DND-41 (cell line): Measurements from ENCODE around the gene CASD1.

Experiments used
- ATAC-seq: fragments of 200-7000 bp; cut with Tn5 transposase; 3 replicates; pipeline ENCODE4 v1.9.1; 2021; ENCODE audit warnings: low read depth; ENCODE audit not compliant: insufficient read depth
- DNase-seq: peaks from one replicate; pipeline ENCODE4 v3.0.0-alpha.2; 2020
- H2AFZ ChIP-seq: 2 replicates; pipeline ENCODE4 v1.6.0; 2012; ENCODE audit warnings: low read depth, low read length
- H3K27ac ChIP-seq: 2 replicates; pipeline ENCODE4 v1.5.1; 2012; ENCODE audit warnings: low read length, inconsistent platforms
- H3K27me3 ChIP-seq: fragments of 200-600 bp; sonication (generic); 2 replicates; pipeline ENCODE4 v1.6.0; 2012; ENCODE audit warnings: low read length, mild to moderate bottlenecking, inconsistent platforms; ENCODE audit not compliant: insufficient read depth, poor library complexity
- H3K36me3 ChIP-seq: 2 replicates; pipeline ENCODE4 v1.5.1; 2012; ENCODE audit warnings: low read length, inconsistent platforms; ENCODE audit not compliant: insufficient read depth
- H3K4me1 ChIP-seq: 2 replicates; pipeline ENCODE4 v1.5.1; 2012; ENCODE audit warnings: mild to moderate bottlenecking, low read length; ENCODE audit not compliant: insufficient read depth
- H3K4me2 ChIP-seq: 2 replicates; pipeline ENCODE4 v1.6.0; 2012; ENCODE audit warnings: mild to moderate bottlenecking, moderate library complexity, low read length, inconsistent platforms; ENCODE audit not compliant: insufficient read depth
- H3K4me3 ChIP-seq, 2 experiments: fragments of 200-600 bp in 1 of 2; shearing (Covaris generic) in 1 of 2; 2 replicates each; pipeline ENCODE4 v1.5.1; 2012 to 2016; ENCODE audit warnings: inconsistent platforms in 2 of 2, low read length in 2 of 2, mild to moderate bottlenecking in 2 of 2, low read depth in 1 of 2, moderate library complexity in 1 of 2
- H3K79me2 ChIP-seq: 2 replicates; pipeline ENCODE4 v1.6.0; 2012; ENCODE audit warnings: low read length, inconsistent platforms; ENCODE audit not compliant: insufficient read depth
- H3K9ac ChIP-seq: 2 replicates; pipeline ENCODE4 v1.6.0; 2012; ENCODE audit warnings: low read depth, mild to moderate bottlenecking, inconsistent platforms, low read length, moderate library complexity
- H3K9me3 ChIP-seq: 2 replicates; pipeline ENCODE4 v1.5.1; 2012; ENCODE audit warnings: low read length, moderate library complexity, mild to moderate bottlenecking, inconsistent platforms; ENCODE audit not compliant: insufficient read depth, severe bottlenecking
- H4K20me1 ChIP-seq: 2 replicates; pipeline ENCODE4 v1.6.0; 2012; ENCODE audit warnings: low read length; ENCODE audit not compliant: insufficient read depth
- CTCF ChIP-seq: IDR thresholded peaks from 2 replicates; pipeline ENCODE4 v1.5.1; 2012; ENCODE audit warnings: borderline replicate concordance, low read length, moderate library complexity, mild to moderate bottlenecking; ENCODE audit not compliant: poor library complexity, severe bottlenecking; ENCODE audit errors: extremely low read depth
- EZH2 ChIP-seq: IDR thresholded peaks from 3 replicates; pipeline ENCODE4 v1.6.1; 2012; ENCODE audit warnings: borderline replicate concordance, low read depth, mild to moderate bottlenecking, moderate library complexity, low read length, inconsistent platforms; ENCODE audit not compliant: severe bottlenecking

The CASD1 gene

GRCh38 chr7:94491410-94491809 lies 18.2 kb upstream of the CASD1 start:
- no peak overlapping the region for H3K4me2 ChIP-seq
- DNase-seq (no peak), ATAC-seq (no peak)
- H3K9ac ChIP-seq, result no peak overlapping the region
- H3K4me1 ChIP-seq, result no peaks in the 10 kb centered on the region
- no peaks in the 10 kb centered on the region for H4K20me1 ChIP-seq
- H3K36me3 ChIP-seq, result no peaks in the 10 kb centered on the region
- H3K27me3 ChIP-seq, result no peaks in the 10 kb centered on the region
- no peak overlapping the region for H3K27ac ChIP-seq
- H2AFZ ChIP-seq, result no peak overlapping the region
- no peak for TF ChIP-seq CTCF
- TF ChIP-seq EZH2, result no peak
- no peaks in the 10 kb centered on the region for H3K9me3 ChIP-seq
- H3K4me3 ChIP-seq, result no peak overlapping the region
- H3K79me2 ChIP-seq, result no peaks in the 10 kb centered on the region

GRCh38 chr7:94492601-94493000 lies 17.0 kb upstream of the CASD1 start:
- H3K9me3 ChIP-seq, result no peaks in the 10 kb centered on the region
- H3K27me3 ChIP-seq, result peaks cover 2% of the 10 kb centered on the region
- TF ChIP-seq CTCF, result no peak
- TF ChIP-seq EZH2, result no peak
- H3K4me3 ChIP-seq, result no peak overlapping the region
- no peaks in the 10 kb centered on the region for H3K36me3 ChIP-seq
- DNase-seq, result no peak
- no peaks in the 10 kb centered on the region for H4K20me1 ChIP-seq
- H3K4me2 ChIP-seq, result no peak overlapping the region
- H3K79me2 ChIP-seq, result no peaks in the 10 kb centered on the region
- H3K27ac ChIP-seq, result no peak overlapping the region
- no peak overlapping the region for H2AFZ ChIP-seq
- no peaks in the 10 kb centered on the region for H3K4me1 ChIP-seq
- H3K9ac ChIP-seq, result no peak overlapping the region
- no peak for ATAC-seq

GRCh38 chr7:94497874-94498670 lies 11.5 kb upstream of the CASD1 start:
- ATAC-seq (no peak), DNase-seq (no peak)
- TF ChIP-seq CTCF, result no peak
- no peak for TF ChIP-seq EZH2
- no peaks in the 10 kb centered on the region for H4K20me1 ChIP-seq
- no peak overlapping the region for H3K27ac ChIP-seq
- H3K9me3 ChIP-seq, result no peaks in the 10 kb centered on the region
- no peaks in the 10 kb centered on the region for H3K79me2 ChIP-seq
- no peak overlapping the region for H3K9ac ChIP-seq
- H3K4me3 ChIP-seq, result no peak overlapping the region
- H3K27me3 ChIP-seq, result peaks cover 9% of the 10 kb centered on the region
- H3K36me3 ChIP-seq, result no peaks in the 10 kb centered on the region
- no peak overlapping the region for H2AFZ ChIP-seq
- no peak overlapping the region for H3K4me2 ChIP-seq
- no peaks in the 10 kb centered on the region for H3K4me1 ChIP-seq

- Histone ChIP-seq H3K27me3 (peaks cover 9% of the 10 kb centered on the region), H3K4me1 (no peaks in the 10 kb centered on the region), H3K9ac (no peak overlapping the region), H3K4me3 (no peak overlapping the region), H3K4me2 (no peak overlapping the region), H3K36me3 (no peaks in the 10 kb centered on the region), H2AFZ (no peak overlapping the region), H3K9me3 (no peaks in the 10 kb centered on the region), H3K79me2 (no peaks in the 10 kb centered on the region), H3K27ac (no peak overlapping the region), H4K20me1 (no peaks in the 10 kb centered on the region)
- DNase-seq, result no peak
- no peak for TF ChIP-seq CTCF
- no peak for TF ChIP-seq EZH2
- no peak for ATAC-seq
Observed at GRCh38 chr7:94498918-94499317, 10.7 kb upstream of the CASD1 start.
